CD14-positive monocyte (primary cell): ENCODE measurements around the gene ELN. TPM values are rescaled to one million over a fixed set of nuclear protein-coding genes. Genes with fewer than 3 reads are reported as not detected.

Experiments
- DNase-seq, 3 donors: peaks; one replicate each; pipeline ENCODE4 v3.0.0-alpha.2; 2011 to 2022
- H2AFZ ChIP-seq: 2 replicates; pipeline ENCODE4 v1.6.0; 2012; ENCODE audit warnings: mild to moderate bottlenecking, low read depth, low read length, inconsistent platforms; ENCODE audit not compliant: insufficient read depth, poor library complexity, severe bottlenecking
- H3K27ac ChIP-seq, 2 donors: 1 replicate in 1 of 2; 2 replicates in 1 of 2; pipeline ENCODE4 v1.5.1; 2012 to 2013; ENCODE audit warnings: low read length in 2 of 2, control low read depth in 1 of 2, inconsistent platforms in 1 of 2, low read depth in 1 of 2, mild to moderate bottlenecking in 1 of 2
- H3K27me3 ChIP-seq, 2 donors: one replicate each; pipeline versions ENCODE4 v1.6.0 to v1.6.1; 2011 to 2013; ENCODE audit warnings: low read length in 2 of 2; ENCODE audit not compliant: control insufficient read depth in 2 of 2, insufficient read depth in 2 of 2
- H3K36me3 ChIP-seq, 2 donors: replicated peaks in 1 of 2; 1 replicate in 1 of 2; 2 replicates in 1 of 2; pipeline versions ENCODE4 v1.5.1 to v1.6.1; 2012 to 2013; ENCODE audit warnings: low read length in 2 of 2, control low read depth in 1 of 2, inconsistent platforms in 1 of 2, mild to moderate bottlenecking in 1 of 2; ENCODE audit not compliant: insufficient read depth in 2 of 2, control insufficient read depth in 1 of 2
- H3K4me1 ChIP-seq, 2 donors: 1 replicate in 1 of 2; 2 replicates in 1 of 2; pipeline versions ENCODE4 v1.5.1 to v1.6.1; 2012 to 2013; ENCODE audit warnings: low read length in 2 of 2, control low read depth in 1 of 2, inconsistent platforms in 1 of 2, mild to moderate bottlenecking in 1 of 2, moderate library complexity in 1 of 2; ENCODE audit not compliant: insufficient read depth in 2 of 2, control insufficient read depth in 1 of 2
- H3K4me2 ChIP-seq: replicated peaks from 2 replicates; pipeline ENCODE3; 2012; ENCODE audit warnings: low read length, moderate library complexity, mild to moderate bottlenecking; ENCODE audit not compliant: poor library complexity, severe bottlenecking; ENCODE audit errors: extremely low read depth
- H3K4me3 ChIP-seq, 3 experiments: fragments of 200-600 bp in 1 of 3; sonication (generic) in 1 of 3; replicated peaks in 1 of 3; 1 replicate in 2 of 3; 2 replicates in 1 of 3; pipeline ENCODE4 v1.5.1; 2011 to 2013; ENCODE audit warnings: low read length in 3 of 3, mild to moderate bottlenecking in 3 of 3, control low read depth in 2 of 3, low read depth in 2 of 3, inconsistent platforms in 1 of 3, moderate library complexity in 1 of 3
- H3K79me2 ChIP-seq: 2 replicates; pipeline ENCODE4 v1.6.0; 2012; ENCODE audit warnings: mild to moderate bottlenecking, control low read depth, inconsistent platforms, low read length, moderate library complexity; ENCODE audit not compliant: insufficient read depth
- H3K9ac ChIP-seq: 2 replicates; pipeline ENCODE4 v1.6.0; 2017; ENCODE audit warnings: low read length, mild to moderate bottlenecking; ENCODE audit not compliant: insufficient read depth, poor library complexity, severe bottlenecking
- H3K9me3 ChIP-seq, 2 donors: replicated peaks in 1 of 2; 1 replicate in 1 of 2; 2 replicates in 1 of 2; pipeline versions ENCODE4 v1.5.1 to v1.6.1; 2012 to 2013; ENCODE audit warnings: low read length in 2 of 2, control low read depth in 1 of 2; ENCODE audit not compliant: control insufficient read depth in 1 of 2, insufficient read depth in 1 of 2
- H4K20me1 ChIP-seq: 2 replicates; pipeline ENCODE4 v1.6.0; 2012; ENCODE audit warnings: mild to moderate bottlenecking, low read length, control low read depth, moderate library complexity; ENCODE audit not compliant: insufficient read depth
- H3K27ac Mint-ChIP-seq, 7 donors: one replicate each; pipeline ENCODE4 v1.8.0; 2020; ENCODE audit warnings: mild to moderate bottlenecking in 7 of 7, mixed read lengths in 7 of 7, moderate library complexity in 6 of 7, inconsistent platforms in 2 of 7
- H3K27me3 Mint-ChIP-seq, 3 donors: one replicate each; pipeline ENCODE4 v1.8.0; 2021 to 2022; ENCODE audit warnings: low read depth in 3 of 3, mild to moderate bottlenecking in 3 of 3, mixed read lengths in 3 of 3, moderate library complexity in 3 of 3, inconsistent platforms in 1 of 3
- H3K36me3 Mint-ChIP-seq, 2 donors: one replicate each; pipeline ENCODE4 v1.8.0; 2020; ENCODE audit warnings: mixed read lengths in 2 of 2, inconsistent platforms in 1 of 2, mild to moderate bottlenecking in 1 of 2
- H3K4me1 Mint-ChIP-seq: one replicate; pipeline ENCODE4 v1.8.0; 2020; ENCODE audit warnings: mild to moderate bottlenecking, mixed read lengths
- H3K4me3 Mint-ChIP-seq, 2 donors: one replicate each; pipeline ENCODE4 v1.8.0; 2020; ENCODE audit warnings: mild to moderate bottlenecking in 2 of 2, mixed read lengths in 2 of 2, moderate library complexity in 1 of 2
- H3K9me3 Mint-ChIP-seq, 7 donors: one replicate each; pipeline ENCODE4 v1.8.0; 2020 to 2022; ENCODE audit warnings: mixed read lengths in 7 of 7, mild to moderate bottlenecking in 6 of 7, moderate library complexity in 6 of 7, inconsistent platforms in 2 of 7
- CTCF ChIP-seq: fragments of 200-600 bp; IDR thresholded peaks from one replicate; pipeline ENCODE4 v1.8.0; 2022; ENCODE audit warnings: antibody characterized with exemption, mild to moderate bottlenecking
- WGBS: methylation state at CpG from one replicate; pipeline ENCODE4 v1.1.5; 2013; ENCODE audit warnings: missing lambda C conversion rate; ENCODE audit not compliant: insufficient coverage; 5-methylcytosine and 5-hydroxymethylcytosine counted together
- intact Hi-C, 2 donors: fragments of 100-400 bp; cut with micrococcal nuclease; formaldehyde crosslinking; loops; one replicate each; pipeline versions ENCODE4 v1.15.0 to v1.15.1; 2023
- polyA plus RNA-seq, 3 donors: library from polyadenylated mRNA; depleted of rRNA in 1 of 3; unstranded in 2 of 3; stranded (reverse) in 1 of 3; fragments of 300-500 nt in 2 of 3; fragments of >200 nt in 1 of 3; fragmentation: Illumina TruSeq in 2 of 3; gene quantifications; 1 replicate in 2 of 3; 2 replicates in 1 of 3; pipeline ENCODE4 v1.2.3, GENCODE V29; 2012 to 2021

The ELN gene
- polyA plus RNA-seq, 3 donors: not detected

- no peaks in the 10 kb centered on the region for H3K4me1 ChIP-seq
- no peaks in the 10 kb centered on the region for H3K27me3 ChIP-seq
- Mint-ChIP-seq H3K27ac (no peak overlapping the region), H3K27me3 (peaks cover 4 to 12% (median 7%) of the 10 kb centered on the region in 3 donors), H3K4me1 (peaks cover 4% of the 10 kb centered on the region), H3K4me3 (no peak overlapping the region), H3K36me3 (no peaks in the 10 kb centered on the region), H3K9me3 (peaks cover 0 to 8% (median 0%) of the 10 kb centered on the region in 7 donors)
- no peaks in the 10 kb centered on the region for H3K36me3 ChIP-seq
- no peaks in the 10 kb centered on the region for H3K79me2 ChIP-seq
- no peak for TF ChIP-seq CTCF
- intact Hi-C loops: no loop called here
- H3K27ac ChIP-seq: no peak overlapping the region
- H3K4me3 ChIP-seq: no peak overlapping the region
- no peak overlapping the region for H3K4me2 ChIP-seq
- WGBS: 98% methylated on average over 13 of the region's 13 CpGs
- H4K20me1 ChIP-seq: no peaks in the 10 kb centered on the region
- H3K9ac ChIP-seq: no peak overlapping the region
- no peaks in the 10 kb centered on the region for H3K9me3 ChIP-seq
- H2AFZ ChIP-seq: no peak overlapping the region
- no peak for DNase-seq
Observed at GRCh38 chr7:73985737-73986141, 42.2 kb upstream of the ELN start.

DNA sequence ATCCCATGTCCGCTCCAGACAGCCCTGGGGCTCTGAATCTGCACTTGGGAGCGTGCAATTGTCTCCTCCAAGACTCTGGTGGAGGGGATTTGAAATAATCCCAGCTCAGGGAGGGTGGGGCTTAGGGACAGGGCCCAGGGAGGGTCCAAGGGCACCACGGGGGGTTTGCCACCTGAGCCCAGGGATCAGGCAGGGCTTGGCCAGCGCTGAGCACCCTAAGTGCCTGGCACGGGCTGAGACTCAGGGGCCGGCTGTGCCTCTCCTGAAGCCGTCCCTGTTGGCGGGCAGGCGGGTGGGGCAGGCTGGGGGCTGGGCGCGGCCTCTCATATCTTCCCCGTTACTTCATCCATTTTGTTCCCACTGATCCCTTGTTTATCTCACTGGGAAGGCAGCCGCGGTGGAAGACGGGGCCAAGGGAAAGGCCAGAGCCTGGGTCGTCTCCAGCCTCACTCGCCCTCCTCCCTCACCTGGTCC is 41.8 kb upstream of the ELN start:
- no peaks in the 10 kb centered on the region for H3K36me3 Mint-ChIP-seq
- H4K20me1 ChIP-seq: no peaks in the 10 kb centered on the region
- no peak overlapping the region for H3K27ac ChIP-seq
- no peak overlapping the region for H2AFZ ChIP-seq
- no peaks in the 10 kb centered on the region for H3K4me1 ChIP-seq
- H3K9ac ChIP-seq: no peak overlapping the region
- no peak overlapping the region for H3K27ac Mint-ChIP-seq
- H3K4me1 Mint-ChIP-seq: peaks cover 3% of the 10 kb centered on the region
- intact Hi-C loops: no loop called here
- no peaks in the 10 kb centered on the region for H3K79me2 ChIP-seq
- H3K9me3 Mint-ChIP-seq: peaks cover 0 to 7% (median 0%) of the 10 kb centered on the region in 7 donors
- 94% methylated on average over 11 of the region's 17 CpGs for WGBS
- H3K27me3 Mint-ChIP-seq: peaks cover 2 to 8% (median 5%) of the 10 kb centered on the region in 3 donors
- TF ChIP-seq CTCF: no peak
- DNase-seq: no peak
- H3K4me3 Mint-ChIP-seq: no peak overlapping the region
- no peaks in the 10 kb centered on the region for H3K36me3 ChIP-seq
- H3K9me3 ChIP-seq: no peaks in the 10 kb centered on the region
- no peaks in the 10 kb centered on the region for H3K27me3 ChIP-seq
- no peak overlapping the region for H3K4me2 ChIP-seq
- H3K4me3 ChIP-seq: no peak overlapping the region
